NT2/D1 (cell line): Measurements from ENCODE around the gene IL10RB.

ENCODE experiments used
- SUZ12 ChIP-seq: IDR thresholded peaks from 2 replicates; pipeline ENCODE4 v1.6.1; 2011; ENCODE audit not compliant: insufficient read length, insufficient read depth; ENCODE audit errors: extremely low read depth
- YY1 ChIP-seq: IDR thresholded peaks from 2 replicates; pipeline ENCODE4 v1.6.1; 2011; ENCODE audit not compliant: insufficient read length, insufficient read depth

- TF ChIP-seq SUZ12: no peak
- TF ChIP-seq YY1: peak; percentile 50
These were observed 58.4 kb downstream of the IL10RB start, which contains the start of gene IFNAR1 for GRCh38 chr21:33324291-33325221.
